Sigmoid colon (tissue), 4 donors: ENCODE measurements around the gene PURA.

Source experiments
- CTCF ChIP-seq, 4 experiments: fragments of 450-650 bp in 3 of 4; fragments of 200-600 bp in 1 of 4; IDR thresholded peaks; one replicate each; pipeline ENCODE4 v1.5.1; 2016 to 2019; ENCODE audit warnings: antibody characterized with exemption in 4 of 4, mild to moderate bottlenecking in 3 of 4, moderate library complexity in 2 of 4
- POLR2A ChIP-seq, 2 donors: fragments of 450-650 bp; IDR thresholded peaks; one replicate each; pipeline ENCODE4 v1.6.1; 2016; ENCODE audit warnings: antibody characterized with exemption in 2 of 2, mild to moderate bottlenecking in 2 of 2, moderate library complexity in 2 of 2
- POLR2AphosphoS5 ChIP-seq, 4 donors: sonication (generic); formaldehyde crosslinking; IDR thresholded peaks; one replicate each; pipeline ENCODE4 v1.6.1; 2017; ENCODE audit warnings: antibody characterized with exemption in 4 of 4

- TF ChIP-seq CTCF (IDR thresholded peaks at IDR 0.05) (no peak), POLR2A (IDR thresholded peaks at IDR 0.05) (no peak), POLR2AphosphoS5 (IDR thresholded peaks at IDR 0.05) (no peak)
These were observed 2.8 kb downstream of the PURA start for GRCh38 chr5:140116716-140117115.
